Epithelial cell of esophagus (primary cell): Measurements from ENCODE around the gene GNL3.

Experiments
- DNase-seq: peaks from one replicate; pipeline ENCODE4 v3.0.0; 2010; ENCODE audit warnings: low read depth
- H3K4me3 ChIP-seq: 2 replicates; pipeline ENCODE4 v1.5.1; 2011; ENCODE audit warnings: mild to moderate bottlenecking, low read length, control low read depth
- TF ChIP-seq, protein P1 (sequence below): IDR thresholded peaks from 2 replicates; pipeline ENCODE4 v1.5.1; 2011; ENCODE audit warnings: low read depth, mild to moderate bottlenecking, low read length, control low read depth, inconsistent platforms; ENCODE audit not compliant: insufficient read depth; ENCODE audit errors: missing control alignments

Gene GNL3

GRCh38 chr3:52696830-52697631, 11.2 kb downstream of the GNL3 start:
- no peak overlapping the region for H3K4me3 ChIP-seq
- DNase-seq: no peak
- TF ChIP-seq, protein P1, sequence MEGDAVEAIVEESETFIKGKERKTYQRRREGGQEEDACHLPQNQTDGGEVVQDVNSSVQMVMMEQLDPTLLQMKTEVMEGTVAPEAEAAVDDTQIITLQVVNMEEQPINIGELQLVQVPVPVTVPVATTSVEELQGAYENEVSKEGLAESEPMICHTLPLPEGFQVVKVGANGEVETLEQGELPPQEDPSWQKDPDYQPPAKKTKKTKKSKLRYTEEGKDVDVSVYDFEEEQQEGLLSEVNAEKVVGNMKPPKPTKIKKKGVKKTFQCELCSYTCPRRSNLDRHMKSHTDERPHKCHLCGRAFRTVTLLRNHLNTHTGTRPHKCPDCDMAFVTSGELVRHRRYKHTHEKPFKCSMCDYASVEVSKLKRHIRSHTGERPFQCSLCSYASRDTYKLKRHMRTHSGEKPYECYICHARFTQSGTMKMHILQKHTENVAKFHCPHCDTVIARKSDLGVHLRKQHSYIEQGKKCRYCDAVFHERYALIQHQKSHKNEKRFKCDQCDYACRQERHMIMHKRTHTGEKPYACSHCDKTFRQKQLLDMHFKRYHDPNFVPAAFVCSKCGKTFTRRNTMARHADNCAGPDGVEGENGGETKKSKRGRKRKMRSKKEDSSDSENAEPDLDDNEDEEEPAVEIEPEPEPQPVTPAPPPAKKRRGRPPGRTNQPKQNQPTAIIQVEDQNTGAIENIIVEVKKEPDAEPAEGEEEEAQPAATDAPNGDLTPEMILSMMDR: no peak

GRCh38 chr3:52697632-52697965, 11.8 kb downstream of the GNL3 start:
- no peak overlapping the region for H3K4me3 ChIP-seq
- TF ChIP-seq, protein P1: no peak
- no peak for DNase-seq

GRCh38 chr3:52703341-52703740, 17.5 kb downstream of the GNL3 start:
- TF ChIP-seq, protein P1: no peak
- H3K4me3 ChIP-seq: no peak overlapping the region
- DNase-seq: no peak

DNA sequence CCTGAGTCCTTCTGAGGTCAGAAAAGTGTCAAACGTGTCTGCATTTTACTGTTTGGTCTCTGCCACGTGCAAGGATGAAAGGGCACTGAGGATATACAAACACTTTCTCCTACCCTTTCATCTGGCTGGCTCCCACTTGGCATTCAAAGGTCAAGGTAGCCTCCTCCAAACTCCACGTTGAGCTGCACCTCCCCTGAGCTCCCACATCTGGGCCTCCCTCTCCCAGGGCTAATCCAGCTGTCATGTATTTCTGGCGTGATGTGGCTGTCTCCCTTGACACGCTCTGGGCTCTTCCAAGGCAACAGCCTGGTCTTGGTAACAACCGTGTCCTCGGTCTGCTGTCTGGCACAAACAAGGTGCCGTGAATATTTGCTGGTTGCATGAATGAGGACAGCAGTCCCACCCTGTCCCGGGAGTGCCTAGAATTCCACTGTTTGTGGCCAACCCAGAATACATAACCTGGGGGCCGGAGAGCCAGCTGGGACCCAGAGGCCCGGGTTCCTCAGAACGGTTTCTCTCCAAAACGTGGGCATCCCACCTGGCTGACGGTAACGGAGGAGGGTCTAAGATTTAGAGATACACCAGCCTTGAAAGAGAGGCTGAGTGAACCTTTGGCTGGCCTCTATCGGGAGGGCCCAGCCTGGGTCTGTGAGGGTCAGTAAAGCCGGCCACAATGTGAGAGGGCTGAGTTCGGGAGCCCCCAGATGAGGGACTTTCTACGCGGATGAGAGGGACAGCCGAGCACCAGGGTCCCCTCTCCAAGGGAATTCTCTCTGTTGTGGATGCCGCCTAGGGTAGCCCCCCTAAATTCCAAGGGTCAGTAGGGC, 19.0 kb downstream of the GNL3 start:
- peak overlapping the region; percentile 98 for H3K4me3 ChIP-seq
- TF ChIP-seq, protein P1: no peak
- peak; percentile 28 for DNase-seq

DNA sequence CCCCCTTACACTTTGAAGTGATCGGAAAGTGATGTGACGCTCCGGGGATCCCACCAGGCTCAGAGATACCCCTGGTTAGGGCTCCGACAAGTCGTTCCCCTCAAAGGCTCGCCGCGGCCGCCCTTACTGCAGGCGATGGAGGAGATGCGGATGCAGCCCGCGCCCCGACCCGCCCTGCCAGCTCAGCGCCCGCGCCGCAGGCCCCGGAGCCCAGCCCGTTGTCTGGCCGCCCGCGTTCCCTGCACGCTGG, 19.5 kb downstream of the GNL3 start:
- no peak for DNase-seq
- TF ChIP-seq, protein P1: no peak
- peak overlapping the region; percentile 98 for H3K4me3 ChIP-seq

DNA sequence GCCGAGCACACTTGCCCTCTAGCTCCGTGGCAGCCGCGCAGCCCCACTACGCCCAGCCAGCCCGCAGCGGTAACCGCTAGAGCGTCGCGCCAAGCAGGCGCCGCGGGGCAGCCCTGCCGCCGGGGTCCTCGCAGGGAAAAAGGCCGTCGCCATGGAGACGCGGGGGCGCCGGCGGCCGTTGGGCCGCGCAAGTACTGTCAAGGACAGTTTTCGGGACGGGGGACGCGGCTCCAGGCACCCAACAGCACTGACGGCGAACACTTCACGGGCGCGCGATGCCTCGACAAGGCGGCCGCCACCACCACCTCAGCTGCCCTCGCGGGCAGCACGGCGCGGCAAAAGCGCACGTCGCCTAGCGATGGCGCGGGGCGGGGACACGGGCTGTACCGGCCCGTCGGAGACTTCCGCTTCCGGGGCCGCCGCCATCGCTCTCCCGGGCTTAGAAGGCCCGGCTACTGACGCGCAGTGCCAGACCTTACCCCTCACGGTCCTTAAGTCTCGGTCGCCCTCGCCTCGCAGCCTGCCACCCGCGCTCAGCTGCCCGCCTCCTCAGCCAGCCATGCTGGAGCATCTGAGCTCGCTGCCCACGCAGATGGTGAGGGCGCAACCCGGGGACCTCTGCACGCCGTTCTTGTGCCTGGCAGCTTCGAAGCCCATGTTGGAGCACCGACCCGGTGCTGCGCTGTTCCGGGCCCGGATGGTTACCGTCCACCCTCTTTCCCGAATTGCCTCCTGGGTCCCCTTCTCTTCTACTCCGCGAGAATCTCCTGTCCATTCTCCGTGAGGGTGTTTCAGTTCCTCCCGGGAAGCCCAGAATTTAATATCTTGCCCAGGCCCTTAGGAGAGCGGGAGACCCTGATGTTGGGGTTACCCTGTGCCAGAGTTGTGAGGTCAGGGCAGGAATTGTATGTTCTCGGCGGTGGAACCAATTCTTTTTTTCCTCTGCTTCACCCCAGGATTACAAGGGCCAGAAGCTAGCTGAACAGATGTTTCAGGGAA, 20.2 kb downstream of the GNL3 start, which contains the start of the genes GLT8D1 and SPCS1:
Gene GLT8D1, minus strand, starts transcription at position 104 of the 999 bp plus-strand sequence. CDS start 5,331 bp downstream, outside the sequence.
Gene SPCS1, plus strand, starts transcription at position 419 of the 999 bp plus-strand sequence. Its CDS starts 141 bp downstream, at position 560.
- TF ChIP-seq, protein P1: no peak
- peak within 1 kb of the TSS; percentile 98 for H3K4me3 ChIP-seq
- peak; percentile 91 for DNase-seq
